ENCODE measurements around the gene ODF4.

Gene ODF4

DNA sequence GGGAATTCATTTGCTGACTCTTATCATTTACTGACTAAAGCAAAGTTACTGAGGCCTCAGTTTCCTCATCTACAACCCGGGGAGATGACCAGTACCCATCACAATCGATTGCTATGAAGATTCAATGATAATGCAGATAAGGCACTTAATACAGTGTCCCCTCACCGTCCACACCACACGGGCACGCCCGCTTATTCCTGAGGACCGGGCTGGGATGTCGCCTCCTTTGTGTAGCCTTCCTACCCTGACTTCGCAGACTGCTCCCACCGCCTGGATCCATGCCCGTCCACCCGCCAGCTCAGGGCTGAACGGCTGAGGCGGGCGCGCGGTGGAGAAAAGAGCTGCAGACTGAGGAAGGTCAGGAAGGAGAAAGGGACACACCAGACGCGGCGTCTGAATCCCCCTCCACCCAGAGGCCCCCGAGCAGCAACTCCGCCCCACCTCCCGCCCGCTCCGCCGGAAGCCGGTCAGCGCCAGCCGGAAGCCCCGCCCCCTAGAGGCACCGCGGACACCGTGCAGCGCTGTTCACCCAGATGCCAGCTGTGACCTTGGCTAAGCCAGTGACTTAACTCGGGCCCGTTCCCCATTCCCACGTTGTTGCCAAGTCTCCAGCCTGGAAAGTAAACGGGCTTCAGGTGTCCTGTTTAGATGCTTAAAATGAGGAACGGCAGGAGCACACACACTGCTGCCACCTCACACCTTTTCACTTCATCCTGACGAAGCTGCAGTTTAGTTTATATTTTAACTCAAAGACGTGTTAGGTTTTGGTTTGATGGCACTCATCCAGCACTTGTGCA lies 36.8 kb downstream of the ODF4 start, which contains the start of gene KRABD2 (continued):
- TF ChIP-seq ZBTB1 (tag by site-specific recombination; IDR thresholded peaks at IDR 0.05) (peak; percentile 4; the same call in 1 of the 2 replicates), ZNF561 (tag by site-specific recombination; IDR thresholded peaks at IDR 0.05; ENCODE audit: borderline replicate concordance) (peak; percentile 70), ZSCAN30 (tag by site-specific recombination; IDR thresholded peaks at IDR 0.05) (0 out of 2 replicates have a peak, but pooled peaks have one; percentile 57), OVOL3 (tag by site-specific recombination; IDR thresholded peaks at IDR 0.05) (0 out of 2 replicates have a peak, but pooled peaks have one; percentile 13), ZNF169 (tag by site-specific recombination; IDR thresholded peaks at IDR 0.05) (no peak), ZNF707 (tag by site-specific recombination; IDR thresholded peaks at IDR 0.05) (no peak), ZNF677 (tag by site-specific recombination; IDR thresholded peaks at IDR 0.05) (no peak), KLF1 (tag by site-specific recombination; IDR thresholded peaks at IDR 0.05) (peak; percentile 73), ZBTB8A (tag by site-specific recombination; IDR thresholded peaks at IDR 0.05) (peak; percentile 61; the same call in 1 of the 2 replicates), ZNF776 (tag by site-specific recombination; IDR thresholded peaks at IDR 0.05; ENCODE audit: borderline replicate concordance) (no peak), SP7 (tag by site-specific recombination; IDR thresholded peaks at IDR 0.05) (peak; percentile 69), ZNF2 (tag by site-specific recombination; IDR thresholded peaks at IDR 0.05) (peak; percentile 85), ZNF146 (tag by site-specific recombination; IDR thresholded peaks at IDR 0.05) (no peak), ZNF423 (tag by site-specific recombination; IDR thresholded peaks at IDR 0.05) (no peak), SCRT2 (tag by site-specific recombination; IDR thresholded peaks at IDR 0.05) (no peak), ZNF132 (tag by site-specific recombination; IDR thresholded peaks at IDR 0.05; ENCODE audit: borderline replicate concordance) (no peak), ZNF433 (tag by site-specific recombination; IDR thresholded peaks at IDR 0.05; ENCODE audit: low read depth) (no peak), ZFP69B (tag by site-specific recombination; IDR thresholded peaks at IDR 0.05) (peak; percentile 30; the same call in 1 of the 2 replicates), ZNF530 (tag by site-specific recombination; IDR thresholded peaks at IDR 0.05; ENCODE audit: low read depth) (no peak), ZSCAN16 (tag by site-specific recombination; IDR thresholded peaks at IDR 0.05) (no peak), ZNF48 (tag by site-specific recombination; IDR thresholded peaks at IDR 0.05) (no peak), ZNF558 (tag by site-specific recombination; IDR thresholded peaks at IDR 0.05) (no peak), ZNF585B (tag by site-specific recombination; IDR thresholded peaks at IDR 0.05) (no peak), GFI1B (tag by site-specific recombination; IDR thresholded peaks at IDR 0.05) (0 out of 2 replicates have a peak, but pooled peaks have one; percentile 26)
- TF ChIP-seq, protein P1, sequence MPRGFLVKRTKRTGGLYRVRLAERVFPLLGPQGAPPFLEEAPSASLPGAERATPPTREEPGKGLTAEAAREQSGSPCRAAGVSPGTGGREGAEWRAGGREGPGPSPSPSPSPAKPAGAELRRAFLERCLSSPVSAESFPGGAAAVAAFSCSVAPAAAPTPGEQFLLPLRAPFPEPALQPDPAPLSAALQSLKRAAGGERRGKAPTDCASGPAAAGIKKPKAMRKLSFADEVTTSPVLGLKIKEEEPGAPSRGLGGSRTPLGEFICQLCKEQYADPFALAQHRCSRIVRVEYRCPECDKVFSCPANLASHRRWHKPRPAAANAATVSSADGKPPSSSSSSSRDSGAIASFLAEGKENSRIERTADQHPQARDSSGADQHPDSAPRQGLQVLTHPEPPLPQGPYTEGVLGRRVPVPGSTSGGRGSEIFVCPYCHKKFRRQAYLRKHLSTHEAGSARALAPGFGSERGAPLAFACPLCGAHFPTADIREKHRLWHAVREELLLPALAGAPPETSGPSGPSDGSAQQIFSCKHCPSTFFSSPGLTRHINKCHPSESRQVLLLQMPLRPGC (tag by site-specific recombination; IDR thresholded peaks at IDR 0.05): peak; percentile 47; the same call in 1 of the 2 replicates
- TF ChIP-seq, protein P2, sequence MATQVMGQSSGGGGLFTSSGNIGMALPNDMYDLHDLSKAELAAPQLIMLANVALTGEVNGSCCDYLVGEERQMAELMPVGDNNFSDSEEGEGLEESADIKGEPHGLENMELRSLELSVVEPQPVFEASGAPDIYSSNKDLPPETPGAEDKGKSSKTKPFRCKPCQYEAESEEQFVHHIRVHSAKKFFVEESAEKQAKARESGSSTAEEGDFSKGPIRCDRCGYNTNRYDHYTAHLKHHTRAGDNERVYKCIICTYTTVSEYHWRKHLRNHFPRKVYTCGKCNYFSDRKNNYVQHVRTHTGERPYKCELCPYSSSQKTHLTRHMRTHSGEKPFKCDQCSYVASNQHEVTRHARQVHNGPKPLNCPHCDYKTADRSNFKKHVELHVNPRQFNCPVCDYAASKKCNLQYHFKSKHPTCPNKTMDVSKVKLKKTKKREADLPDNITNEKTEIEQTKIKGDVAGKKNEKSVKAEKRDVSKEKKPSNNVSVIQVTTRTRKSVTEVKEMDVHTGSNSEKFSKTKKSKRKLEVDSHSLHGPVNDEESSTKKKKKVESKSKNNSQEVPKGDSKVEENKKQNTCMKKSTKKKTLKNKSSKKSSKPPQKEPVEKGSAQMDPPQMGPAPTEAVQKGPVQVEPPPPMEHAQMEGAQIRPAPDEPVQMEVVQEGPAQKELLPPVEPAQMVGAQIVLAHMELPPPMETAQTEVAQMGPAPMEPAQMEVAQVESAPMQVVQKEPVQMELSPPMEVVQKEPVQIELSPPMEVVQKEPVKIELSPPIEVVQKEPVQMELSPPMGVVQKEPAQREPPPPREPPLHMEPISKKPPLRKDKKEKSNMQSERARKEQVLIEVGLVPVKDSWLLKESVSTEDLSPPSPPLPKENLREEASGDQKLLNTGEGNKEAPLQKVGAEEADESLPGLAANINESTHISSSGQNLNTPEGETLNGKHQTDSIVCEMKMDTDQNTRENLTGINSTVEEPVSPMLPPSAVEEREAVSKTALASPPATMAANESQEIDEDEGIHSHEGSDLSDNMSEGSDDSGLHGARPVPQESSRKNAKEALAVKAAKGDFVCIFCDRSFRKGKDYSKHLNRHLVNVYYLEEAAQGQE (tag by site-specific recombination; IDR thresholded peaks at IDR 0.05): peak; percentile 11; the same call in 1 of the 2 replicates
- TF ChIP-seq, protein P3, sequence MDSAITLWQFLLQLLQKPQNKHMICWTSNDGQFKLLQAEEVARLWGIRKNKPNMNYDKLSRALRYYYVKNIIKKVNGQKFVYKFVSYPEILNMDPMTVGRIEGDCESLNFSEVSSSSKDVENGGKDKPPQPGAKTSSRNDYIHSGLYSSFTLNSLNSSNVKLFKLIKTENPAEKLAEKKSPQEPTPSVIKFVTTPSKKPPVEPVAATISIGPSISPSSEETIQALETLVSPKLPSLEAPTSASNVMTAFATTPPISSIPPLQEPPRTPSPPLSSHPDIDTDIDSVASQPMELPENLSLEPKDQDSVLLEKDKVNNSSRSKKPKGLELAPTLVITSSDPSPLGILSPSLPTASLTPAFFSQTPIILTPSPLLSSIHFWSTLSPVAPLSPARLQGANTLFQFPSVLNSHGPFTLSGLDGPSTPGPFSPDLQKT (IDR thresholded peaks at IDR 0.05; ENCODE audit: borderline replicate concordance, low read depth, low read length): no peak
- TF ChIP-seq, protein P4, sequence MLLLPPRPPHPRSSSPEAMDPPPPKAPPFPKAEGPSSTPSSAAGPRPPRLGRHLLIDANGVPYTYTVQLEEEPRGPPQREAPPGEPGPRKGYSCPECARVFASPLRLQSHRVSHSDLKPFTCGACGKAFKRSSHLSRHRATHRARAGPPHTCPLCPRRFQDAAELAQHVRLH (tag by site-specific recombination; IDR thresholded peaks at IDR 0.05): no peak
- TF ChIP-seq, protein P5, sequence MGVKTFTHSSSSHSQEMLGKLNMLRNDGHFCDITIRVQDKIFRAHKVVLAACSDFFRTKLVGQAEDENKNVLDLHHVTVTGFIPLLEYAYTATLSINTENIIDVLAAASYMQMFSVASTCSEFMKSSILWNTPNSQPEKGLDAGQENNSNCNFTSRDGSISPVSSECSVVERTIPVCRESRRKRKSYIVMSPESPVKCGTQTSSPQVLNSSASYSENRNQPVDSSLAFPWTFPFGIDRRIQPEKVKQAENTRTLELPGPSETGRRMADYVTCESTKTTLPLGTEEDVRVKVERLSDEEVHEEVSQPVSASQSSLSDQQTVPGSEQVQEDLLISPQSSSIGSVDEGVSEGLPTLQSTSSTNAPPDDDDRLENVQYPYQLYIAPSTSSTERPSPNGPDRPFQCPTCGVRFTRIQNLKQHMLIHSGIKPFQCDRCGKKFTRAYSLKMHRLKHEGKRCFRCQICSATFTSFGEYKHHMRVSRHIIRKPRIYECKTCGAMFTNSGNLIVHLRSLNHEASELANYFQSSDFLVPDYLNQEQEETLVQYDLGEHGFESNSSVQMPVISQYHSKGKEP (tag by site-specific recombination; IDR thresholded peaks at IDR 0.05): peak; percentile 50; the same call in 1 of the 2 replicates
- TF ChIP-seq, protein P6, sequence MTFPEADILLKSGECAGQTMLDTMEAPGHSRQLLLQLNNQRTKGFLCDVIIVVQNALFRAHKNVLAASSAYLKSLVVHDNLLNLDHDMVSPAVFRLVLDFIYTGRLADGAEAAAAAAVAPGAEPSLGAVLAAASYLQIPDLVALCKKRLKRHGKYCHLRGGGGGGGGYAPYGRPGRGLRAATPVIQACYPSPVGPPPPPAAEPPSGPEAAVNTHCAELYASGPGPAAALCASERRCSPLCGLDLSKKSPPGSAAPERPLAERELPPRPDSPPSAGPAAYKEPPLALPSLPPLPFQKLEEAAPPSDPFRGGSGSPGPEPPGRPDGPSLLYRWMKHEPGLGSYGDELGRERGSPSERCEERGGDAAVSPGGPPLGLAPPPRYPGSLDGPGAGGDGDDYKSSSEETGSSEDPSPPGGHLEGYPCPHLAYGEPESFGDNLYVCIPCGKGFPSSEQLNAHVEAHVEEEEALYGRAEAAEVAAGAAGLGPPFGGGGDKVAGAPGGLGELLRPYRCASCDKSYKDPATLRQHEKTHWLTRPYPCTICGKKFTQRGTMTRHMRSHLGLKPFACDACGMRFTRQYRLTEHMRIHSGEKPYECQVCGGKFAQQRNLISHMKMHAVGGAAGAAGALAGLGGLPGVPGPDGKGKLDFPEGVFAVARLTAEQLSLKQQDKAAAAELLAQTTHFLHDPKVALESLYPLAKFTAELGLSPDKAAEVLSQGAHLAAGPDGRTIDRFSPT (tag by site-specific recombination; IDR thresholded peaks at IDR 0.05): peak; percentile 99

Measured in HEK293 (cell line).